PC-9 (cell line): ENCODE measurements around the gene SERPINA12.

Source experiments
- CTCF ChIP-seq: fragments of 200-600 bp; sonication (generic); conservative IDR thresholded peaks from 2 replicates; pipeline ENCODE4 v1.6.1; 2017; ENCODE audit warnings: mixed run types, antibody characterized with exemption, mild to moderate bottlenecking, moderate library complexity
- EZH2 ChIP-seq: fragments of 200-600 bp; sonication (generic); IDR thresholded peaks from 2 replicates; pipeline ENCODE4 v1.8.0; 2017; ENCODE audit warnings: antibody characterized with exemption, low read depth

GRCh38 chr14:94531187-94531586 is 21.9 kb upstream of the SERPINA12 start:
- TF ChIP-seq CTCF, result no peak
- TF ChIP-seq EZH2, result no peak
